ENCODE results near the gene ATP6V1C2. TPM values are rescaled to one million over a fixed set of nuclear protein-coding genes. Genes with fewer than 3 reads are reported as not detected.

ATP6V1C2 gene
- total and polyA plus RNA-seq, 8 donors = 0.06 to 2.0 (median 0.34) TPM; not detected in 1

DNA sequence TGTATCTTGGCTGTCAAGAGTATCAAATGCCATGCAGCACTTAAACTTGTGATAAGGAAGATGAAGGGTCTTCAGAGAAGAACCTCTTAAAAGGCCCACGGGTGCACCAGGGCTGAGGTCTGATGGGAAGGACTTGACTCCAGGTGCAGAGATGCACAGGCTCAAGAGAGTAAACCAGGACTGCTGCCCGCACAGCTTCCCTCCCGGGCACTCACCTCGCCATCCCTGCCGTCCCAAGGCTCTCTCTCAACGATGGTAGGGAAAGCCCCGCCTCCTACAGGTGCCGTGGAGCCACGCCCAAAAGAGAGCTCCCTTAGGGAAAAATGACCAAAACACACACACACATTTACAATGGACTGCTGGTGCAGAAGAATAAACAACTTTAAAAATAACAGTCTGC, 63.3 kb downstream of the ATP6V1C2 start:
- ATAC-seq (no peak), DNase-seq (no peak), FAIRE-seq (no peak)
- Histone ChIP-seq H3K4me1 (no peaks in the 10 kb centered on the region), H3K4me3 (no peak overlapping the region), H3K9me3 (no peaks in the 10 kb centered on the region), H3K36me3 (peaks cover 3 to 85% (median 50%) of the 10 kb centered on the region in 3 donors), H3K27me3 (no peaks in the 10 kb centered on the region), H3K27ac (no peak overlapping the region)
- intact Hi-C loops (cut with DNase I) = no loop called here
- 72 to 76% methylated on average over 9 of the region's 9 CpGs for WGBS, 2 donors
- TF ChIP-seq, protein P1, sequence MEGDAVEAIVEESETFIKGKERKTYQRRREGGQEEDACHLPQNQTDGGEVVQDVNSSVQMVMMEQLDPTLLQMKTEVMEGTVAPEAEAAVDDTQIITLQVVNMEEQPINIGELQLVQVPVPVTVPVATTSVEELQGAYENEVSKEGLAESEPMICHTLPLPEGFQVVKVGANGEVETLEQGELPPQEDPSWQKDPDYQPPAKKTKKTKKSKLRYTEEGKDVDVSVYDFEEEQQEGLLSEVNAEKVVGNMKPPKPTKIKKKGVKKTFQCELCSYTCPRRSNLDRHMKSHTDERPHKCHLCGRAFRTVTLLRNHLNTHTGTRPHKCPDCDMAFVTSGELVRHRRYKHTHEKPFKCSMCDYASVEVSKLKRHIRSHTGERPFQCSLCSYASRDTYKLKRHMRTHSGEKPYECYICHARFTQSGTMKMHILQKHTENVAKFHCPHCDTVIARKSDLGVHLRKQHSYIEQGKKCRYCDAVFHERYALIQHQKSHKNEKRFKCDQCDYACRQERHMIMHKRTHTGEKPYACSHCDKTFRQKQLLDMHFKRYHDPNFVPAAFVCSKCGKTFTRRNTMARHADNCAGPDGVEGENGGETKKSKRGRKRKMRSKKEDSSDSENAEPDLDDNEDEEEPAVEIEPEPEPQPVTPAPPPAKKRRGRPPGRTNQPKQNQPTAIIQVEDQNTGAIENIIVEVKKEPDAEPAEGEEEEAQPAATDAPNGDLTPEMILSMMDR (IDR thresholded peaks at IDR 0.05) = no peak

DNA sequence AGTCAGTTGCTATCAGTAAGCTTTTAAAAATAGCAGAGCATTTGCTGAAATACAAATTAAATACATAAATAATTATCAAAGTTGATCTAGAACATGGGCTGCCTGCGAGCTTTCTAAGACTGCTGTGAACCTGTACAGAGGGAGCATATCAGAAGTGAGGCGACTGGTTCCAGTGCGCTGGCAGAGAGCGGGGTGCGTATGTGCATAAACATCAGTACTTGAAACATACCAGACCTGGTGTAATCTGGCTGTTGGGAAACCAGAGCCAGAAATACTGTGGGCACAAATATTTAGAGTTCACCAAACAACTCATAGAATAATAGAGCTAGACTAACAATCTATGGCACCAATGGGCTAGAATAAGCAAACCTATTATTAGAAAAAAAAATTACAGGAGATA, 63.8 kb downstream of the ATP6V1C2 start:
- Histone ChIP-seq H3K9me3 (no peaks in the 10 kb centered on the region), H3K36me3 (peaks cover 3 to 86% (median 54%) of the 10 kb centered on the region in 3 donors), H3K4me3 (no peak overlapping the region), H3K27me3 (no peaks in the 10 kb centered on the region), H3K27ac (no peak overlapping the region), H3K4me1 (no peaks in the 10 kb centered on the region)
- no peak for FAIRE-seq
- intact Hi-C loops (cut with DNase I) = no loop called here
- 92% methylated on average over 5 of the region's 5 CpGs for WGBS, 2 donors
- no peak for DNase-seq
- TF ChIP-seq, protein P1 (IDR thresholded peaks at IDR 0.05) = no peak
- ATAC-seq = no peak

DNA sequence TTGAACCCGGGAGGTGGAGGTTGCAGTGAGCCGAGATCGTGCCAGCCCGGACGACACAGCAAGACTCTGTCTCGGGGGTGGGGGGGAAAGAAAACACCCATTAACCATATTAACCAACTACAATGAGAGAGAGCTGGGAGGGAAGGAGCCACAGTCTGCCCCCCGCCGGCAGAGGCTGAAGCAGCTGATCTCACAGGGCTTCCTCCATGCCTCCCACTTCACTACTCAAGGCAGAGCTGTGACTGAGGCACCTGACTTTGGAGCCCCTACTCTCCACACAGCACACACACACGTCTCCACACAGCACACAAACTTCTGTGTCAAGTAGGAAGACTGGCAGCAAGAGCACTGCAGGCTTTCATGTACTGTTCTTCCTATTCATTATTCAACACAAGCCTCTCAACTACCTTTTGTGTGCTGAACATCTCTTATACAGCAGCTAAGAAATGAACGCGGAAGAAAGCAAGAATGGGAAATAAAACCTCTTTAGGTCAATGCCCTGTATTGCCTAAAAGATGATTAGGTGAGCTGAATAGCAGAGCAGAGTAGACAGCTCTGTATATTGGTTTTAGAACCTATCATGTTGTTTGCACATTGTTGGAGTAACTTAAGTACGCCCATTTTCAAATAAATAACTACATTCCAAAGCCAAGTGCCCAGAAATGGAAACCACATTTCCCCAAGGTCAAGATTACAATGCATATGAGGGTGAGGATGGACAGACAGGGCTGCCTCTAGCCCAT, 65.0 kb downstream of the ATP6V1C2 start:
- Histone ChIP-seq H3K9me3 (no peaks in the 10 kb centered on the region), H3K4me3 (no peak overlapping the region), H3K27ac (no peak overlapping the region), H3K27me3 (no peaks in the 10 kb centered on the region), H3K4me1 (no peaks in the 10 kb centered on the region), H3K36me3 (peaks cover 3 to 86% (median 59%) of the 10 kb centered on the region in 3 donors)
- no peak for ATAC-seq
- no peak for DNase-seq
- FAIRE-seq = no peak
- intact Hi-C loops (cut with DNase I) = no loop called here
- WGBS, 2 donors = 88 to 91% methylated on average over 12 of the region's 12 CpGs
- TF ChIP-seq, protein P1 (IDR thresholded peaks at IDR 0.05) = no peak

DNA sequence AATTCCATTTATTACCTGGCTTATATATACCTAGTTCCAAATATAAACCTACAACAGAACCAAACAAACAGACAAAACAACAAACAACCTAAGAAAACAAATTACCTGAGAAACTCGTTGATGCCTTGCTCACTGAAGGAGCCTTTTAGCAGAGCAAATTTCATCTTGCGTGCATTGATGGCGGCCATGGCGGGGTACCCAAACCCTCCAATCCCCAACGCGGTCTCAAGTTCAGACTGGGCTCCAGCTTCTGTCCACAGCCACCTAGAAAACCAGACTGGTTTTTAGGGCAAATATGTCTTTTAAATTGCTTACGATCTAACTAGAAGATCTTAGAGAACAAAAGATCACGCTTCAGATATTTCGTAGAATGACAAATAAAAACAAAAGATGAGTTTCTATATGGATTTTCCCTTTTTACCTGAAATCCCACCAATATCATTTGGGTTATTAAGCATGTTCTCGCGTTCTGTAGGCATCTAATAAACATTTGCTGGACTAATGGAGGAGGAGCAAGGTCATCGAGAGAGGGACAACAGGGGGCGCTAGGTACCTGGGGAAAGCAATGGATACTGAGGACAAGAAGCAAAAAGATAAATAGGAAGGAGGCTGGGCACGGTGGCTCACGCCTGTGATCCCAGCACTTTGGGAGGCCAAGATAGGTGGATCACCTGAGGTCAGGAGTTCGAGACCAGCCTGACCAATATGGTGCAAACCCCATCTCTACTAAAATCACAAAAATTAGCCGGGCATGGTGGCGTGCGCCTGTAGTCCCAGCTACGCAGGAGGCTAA, 65.9 kb downstream of the ATP6V1C2 start:
- TF ChIP-seq, protein P1 (IDR thresholded peaks at IDR 0.05) = no peak
- no peaks in the 10 kb centered on the region for H3K4me1 ChIP-seq
- H3K36me3 ChIP-seq = peaks cover 3 to 87% (median 62%) of the 10 kb centered on the region in 3 donors
- ATAC-seq (no peak), DNase-seq (no peak), FAIRE-seq (no peak)
- 81 to 85% methylated on average over 20 of the region's 20 CpGs for WGBS, 2 donors
- H3K4me3 ChIP-seq = no peak overlapping the region
- H3K27ac ChIP-seq = no peak overlapping the region
- intact Hi-C loops (cut with DNase I) = no loop called here
- no peaks in the 10 kb centered on the region for H3K27me3 ChIP-seq
- no peaks in the 10 kb centered on the region for H3K9me3 ChIP-seq
